ENCODE results near the gene EVI5L. TPM values are rescaled to one million over a fixed set of nuclear protein-coding genes. Genes with fewer than 3 reads are reported as not detected.

EVI5L gene
- total and polyA plus RNA-seq, 2 of the 13 experiments (the other 11 are each of a cell fraction or from before 2014, with no cell fraction given), result 1.7 to 2.4 TPM

DNA sequence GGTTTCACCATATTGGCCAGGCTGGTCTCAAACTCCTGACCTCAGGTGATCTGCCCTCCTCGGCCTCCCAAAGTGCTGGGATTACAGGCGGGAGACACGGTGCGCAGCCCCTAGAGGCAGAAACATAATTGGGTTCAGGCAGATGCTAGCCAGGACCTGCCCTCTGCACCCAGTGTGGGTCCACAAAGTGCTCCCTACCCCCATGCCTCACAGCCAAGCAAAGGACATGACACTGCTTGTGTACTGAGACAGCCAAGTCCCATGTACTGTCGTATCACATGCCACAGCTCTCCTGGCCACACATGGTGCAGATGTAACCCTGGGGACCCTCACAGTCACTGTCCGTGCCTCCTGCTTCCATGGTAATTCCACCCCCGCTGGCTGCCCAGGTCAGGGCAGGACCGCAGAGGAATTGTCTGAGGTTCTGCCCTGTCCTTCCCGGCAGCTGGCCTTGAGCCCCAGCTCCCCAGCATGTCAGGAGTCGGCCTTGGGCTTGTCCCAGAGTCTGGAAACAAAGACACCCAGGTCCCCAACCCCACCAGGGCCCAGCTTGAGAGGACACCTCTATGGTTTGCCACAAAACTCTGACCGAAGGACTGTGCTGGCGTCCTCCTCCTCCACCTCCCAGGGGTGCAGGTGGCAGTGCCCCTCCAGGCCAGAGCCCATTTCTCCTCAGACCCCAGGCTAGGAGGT lies 36.5 kb downstream of the EVI5L start (continued):
- TF ChIP-seq ZNF782 (CRISPR knock-in tag; IDR thresholded peaks at IDR 0.05; ENCODE audit: borderline replicate concordance) (no peak), NONO (IDR thresholded peaks at IDR 0.05) (no peak), NONO (CRISPR knock-in tag; conservative IDR thresholded peaks at IDR 0.05) (peak; percentile 45; the same call in 1 of the 2 replicates), MEF2D (CRISPR knock-in tag; IDR thresholded peaks at IDR 0.05) (no peak), TSC22D2 (CRISPR knock-in tag; IDR thresholded peaks at IDR 0.05; ENCODE audit: borderline replicate concordance) (no peak), RARA (CRISPR knock-in tag; IDR thresholded peaks at IDR 0.05) (no peak), CEBPG (CRISPR knock-in tag; IDR thresholded peaks at IDR 0.05) (no peak), ZNF331 (CRISPR knock-in tag; IDR thresholded peaks at IDR 0.05) (peak; percentile 12; the same call in 1 of the 2 replicates), NFE2 (CRISPR knock-in tag; IDR thresholded peaks at IDR 0.05) (no peak), AKAP8 (CRISPR knock-in tag; IDR thresholded peaks at IDR 0.05) (no peak), ZNF562 (CRISPR knock-in tag; IDR thresholded peaks at IDR 0.05; ENCODE audit: borderline replicate concordance) (no peak), SMYD3 (CRISPR knock-in tag; IDR thresholded peaks at IDR 0.05) (no peak), GTF2F1 (IDR thresholded peaks at IDR 0.05; ENCODE audit: low read length) (no peak), MZF1 (CRISPR knock-in tag; IDR thresholded peaks at IDR 0.05; ENCODE audit: borderline replicate concordance) (no peak), ZNF839 (CRISPR knock-in tag; IDR thresholded peaks at IDR 0.05; ENCODE audit: borderline replicate concordance) (no peak), HIC2 (CRISPR knock-in tag; IDR thresholded peaks at IDR 0.05; ENCODE audit: low read depth) (peak; percentile 48; the same call in 1 of the 2 replicates), STAT6 (CRISPR knock-in tag; IDR thresholded peaks at IDR 0.05; ENCODE audit: borderline replicate concordance) (no peak), ZNF3 (CRISPR knock-in tag; IDR thresholded peaks at IDR 0.05) (no peak), ZBTB2 (CRISPR knock-in tag; IDR thresholded peaks at IDR 0.05; ENCODE audit: low read depth) (no peak; the same call in 1 of the 2 replicates), SRSF1 (optimal IDR thresholded peaks at IDR 0.05; ENCODE audit: low read depth, low read length) (no peak), ZNF296 (CRISPR knock-in tag; conservative IDR thresholded peaks at IDR 0.05) (no peak), HOXA9 (CRISPR knock-in tag; IDR thresholded peaks at IDR 0.05; ENCODE audit: borderline replicate concordance) (no peak), FUBP1 (CRISPR knock-in tag; IDR thresholded peaks at IDR 0.05; ENCODE audit: borderline replicate concordance) (no peak), CEBPB (IDR thresholded peaks at IDR 0.05; ENCODE audit: borderline replicate concordance, low read depth, low read length) (no peak)
